Measurements from ENCODE around the gene LAIR1.
A peak's percentile ranks its signal among the peaks of the same experiment; 100 is the strongest.
"Not testable (repeated sequence)": the region's sequence is repeated elsewhere in the genome, so short reads cannot be mapped to it uniquely, and the experiment has no call there.

The LAIR1 gene

DNA sequence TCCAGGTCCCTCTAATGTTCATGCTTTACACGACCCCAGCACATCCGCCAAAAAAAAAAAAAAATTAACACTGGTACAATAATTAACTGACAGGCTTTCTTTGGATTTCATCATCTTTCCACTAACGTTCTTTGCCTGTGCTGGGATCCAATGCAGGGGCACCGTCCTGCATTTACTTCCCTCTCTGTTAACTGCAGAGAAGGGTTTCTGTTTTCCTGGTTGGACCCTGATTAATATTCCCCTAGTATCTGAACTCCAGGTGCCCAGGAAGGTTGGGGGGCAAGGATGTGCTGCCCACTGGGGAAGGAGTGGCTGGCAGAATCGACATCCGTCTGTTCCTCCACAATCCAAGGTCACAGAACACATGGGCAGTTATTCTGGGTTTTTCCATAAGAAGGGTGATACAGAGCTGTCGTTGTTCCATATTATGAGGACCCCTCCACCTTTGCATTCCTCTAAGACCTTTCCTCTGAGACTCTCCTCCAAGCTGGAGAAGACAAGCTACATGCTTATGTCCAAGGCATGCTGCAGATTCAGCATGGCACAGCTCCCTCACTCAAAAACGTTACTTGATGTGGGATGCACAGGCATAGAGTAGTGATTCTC lies 4.5 kb upstream of the LAIR1 start:
- in situ Hi-C loops (cut with MboI; ENCODE audit: low sequenced_read_pairs, unreplicated experiment), result no loop called here
- TF ChIP-seq, protein P1, sequence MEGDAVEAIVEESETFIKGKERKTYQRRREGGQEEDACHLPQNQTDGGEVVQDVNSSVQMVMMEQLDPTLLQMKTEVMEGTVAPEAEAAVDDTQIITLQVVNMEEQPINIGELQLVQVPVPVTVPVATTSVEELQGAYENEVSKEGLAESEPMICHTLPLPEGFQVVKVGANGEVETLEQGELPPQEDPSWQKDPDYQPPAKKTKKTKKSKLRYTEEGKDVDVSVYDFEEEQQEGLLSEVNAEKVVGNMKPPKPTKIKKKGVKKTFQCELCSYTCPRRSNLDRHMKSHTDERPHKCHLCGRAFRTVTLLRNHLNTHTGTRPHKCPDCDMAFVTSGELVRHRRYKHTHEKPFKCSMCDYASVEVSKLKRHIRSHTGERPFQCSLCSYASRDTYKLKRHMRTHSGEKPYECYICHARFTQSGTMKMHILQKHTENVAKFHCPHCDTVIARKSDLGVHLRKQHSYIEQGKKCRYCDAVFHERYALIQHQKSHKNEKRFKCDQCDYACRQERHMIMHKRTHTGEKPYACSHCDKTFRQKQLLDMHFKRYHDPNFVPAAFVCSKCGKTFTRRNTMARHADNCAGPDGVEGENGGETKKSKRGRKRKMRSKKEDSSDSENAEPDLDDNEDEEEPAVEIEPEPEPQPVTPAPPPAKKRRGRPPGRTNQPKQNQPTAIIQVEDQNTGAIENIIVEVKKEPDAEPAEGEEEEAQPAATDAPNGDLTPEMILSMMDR (IDR thresholded peaks at IDR 0.05; ENCODE audit: borderline replicate concordance, control extremely low read depth, extremely low read depth, insufficient read depth, missing control alignments), result no peak
- DNase-seq (ENCODE audit: low spot score), result no peak

DNA sequence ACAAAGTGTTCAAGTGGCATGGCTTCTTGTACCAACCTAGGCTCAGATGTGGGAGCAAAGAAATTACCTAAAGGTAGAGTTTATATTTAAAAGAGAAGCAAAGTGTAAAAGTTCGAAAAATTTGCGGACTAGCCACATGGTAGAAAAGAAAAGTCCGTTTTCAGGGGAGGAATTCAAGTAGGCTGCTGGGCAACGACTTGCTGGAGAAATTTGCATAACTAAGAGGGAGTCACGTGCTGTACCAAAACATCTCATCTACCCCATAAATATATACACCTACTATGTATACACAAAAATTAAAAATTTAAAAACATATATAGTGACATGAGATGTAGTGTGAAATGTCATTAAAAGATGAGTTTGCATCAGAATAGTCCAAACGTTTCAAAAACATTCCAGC lies 2.1 kb upstream of the LAIR1 start:
- in situ Hi-C loops (cut with MboI; ENCODE audit: low sequenced_read_pairs, unreplicated experiment), result no loop called here
- DNase-seq (ENCODE audit: low spot score), result no peak

DNA sequence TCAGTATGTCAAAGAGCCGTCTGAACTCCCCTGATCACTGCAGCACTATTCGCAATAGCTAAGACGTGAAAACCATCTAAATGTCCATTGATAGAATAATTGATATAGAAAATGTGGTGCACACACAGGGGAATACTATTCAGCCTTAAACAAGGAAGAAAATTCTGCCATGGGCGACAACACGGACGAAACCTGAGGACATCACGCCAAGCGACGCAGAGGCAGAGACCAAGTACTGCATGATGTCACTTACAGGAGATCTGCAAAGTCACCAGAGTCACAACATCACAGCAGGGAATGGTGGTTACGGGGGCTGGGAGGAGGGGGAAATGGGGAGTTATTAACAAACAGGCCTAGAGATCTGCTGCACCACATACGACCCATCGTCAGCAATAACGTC lies 1.1 kb upstream of the LAIR1 start:
- in situ Hi-C loops (cut with MboI; ENCODE audit: low sequenced_read_pairs, unreplicated experiment); DNase-seq (ENCODE audit: low spot score): not testable (repeated sequence)

More for the DNA sequence above, 2.1 kb upstream of the LAIR1 start:
- TF ChIP-seq, protein P1 (IDR thresholded peaks at IDR 0.05; ENCODE audit: borderline replicate concordance, control extremely low read depth, extremely low read depth, insufficient read depth, missing control alignments), result no peak

DNA sequence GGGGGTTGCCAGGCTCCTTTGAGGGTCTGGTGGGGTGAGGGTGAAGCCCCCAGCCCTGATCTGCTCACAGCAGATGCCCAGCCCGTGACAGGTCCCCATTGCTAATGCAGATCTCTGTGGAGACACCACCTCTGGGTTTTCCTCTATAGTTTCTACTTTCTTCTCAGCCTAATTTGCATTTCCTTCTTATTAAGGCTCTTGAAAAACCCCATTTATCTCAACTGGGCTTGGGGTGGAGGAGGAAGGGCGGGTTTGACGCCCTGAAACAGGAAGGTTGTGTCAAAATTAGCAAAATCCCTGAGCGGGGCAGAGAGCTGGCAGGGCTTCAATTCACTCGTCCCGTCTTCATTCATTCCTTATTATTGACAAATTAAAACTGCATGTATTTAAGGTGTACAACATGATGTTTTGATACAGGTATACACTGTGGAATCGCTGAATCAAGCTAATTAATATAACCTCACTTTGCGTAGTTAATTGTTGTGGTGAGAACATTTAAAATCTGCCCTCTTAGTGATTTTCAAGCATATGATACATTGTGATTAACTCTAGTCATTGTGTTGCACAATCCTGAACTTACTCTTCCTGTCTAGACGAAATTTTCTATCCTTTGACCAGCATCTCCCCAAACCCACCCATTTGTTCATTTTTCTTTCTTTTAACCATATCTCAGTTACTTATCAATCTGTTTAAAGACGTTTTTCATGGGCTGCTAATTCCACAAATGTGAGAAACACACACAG lies 2.9 kb downstream of the LAIR1 start:
- DNase-seq (ENCODE audit: low spot score); in situ Hi-C loops (cut with MboI; ENCODE audit: low sequenced_read_pairs, unreplicated experiment): not testable (repeated sequence)

DNA sequence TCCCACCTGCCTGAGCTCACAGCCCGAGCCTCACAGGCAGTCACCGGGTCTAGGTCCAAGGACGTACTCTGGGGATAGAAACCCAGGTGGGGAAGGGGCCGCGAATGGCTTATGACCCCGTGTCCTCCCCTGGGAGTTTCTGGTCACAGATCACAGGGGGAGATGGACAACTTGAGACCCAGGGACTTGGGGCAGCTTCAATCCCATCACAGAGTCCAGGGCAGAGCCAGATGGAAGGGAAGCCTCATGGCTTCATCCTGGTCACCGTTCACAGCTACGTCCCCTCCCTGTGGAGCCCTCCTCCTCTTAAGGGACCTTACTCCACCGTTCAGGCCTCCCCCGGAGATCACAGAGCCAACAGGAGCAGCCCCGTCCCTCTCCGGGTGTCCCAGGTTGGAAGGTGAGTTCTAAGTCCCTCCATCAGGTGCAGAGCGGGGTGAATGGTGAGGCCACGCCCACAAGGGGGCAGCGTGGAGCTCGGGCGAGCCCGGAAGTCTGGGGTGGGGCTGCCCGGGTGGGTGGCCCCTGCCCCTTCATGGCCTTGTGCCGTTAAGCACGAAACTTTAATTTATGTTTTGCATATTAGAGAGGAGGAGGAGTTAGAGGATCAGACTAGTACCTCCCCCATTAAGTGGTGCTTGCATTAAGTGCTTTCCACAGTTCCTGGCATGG lies 5.4 kb downstream of the LAIR1 start:
- in situ Hi-C loops (cut with MboI; ENCODE audit: low sequenced_read_pairs, unreplicated experiment); DNase-seq (ENCODE audit: low spot score): not testable (repeated sequence)
- TF ChIP-seq, protein P1 (IDR thresholded peaks at IDR 0.05; ENCODE audit: borderline replicate concordance, control extremely low read depth, extremely low read depth, insufficient read depth, missing control alignments), result peak; percentile 37

DNA sequence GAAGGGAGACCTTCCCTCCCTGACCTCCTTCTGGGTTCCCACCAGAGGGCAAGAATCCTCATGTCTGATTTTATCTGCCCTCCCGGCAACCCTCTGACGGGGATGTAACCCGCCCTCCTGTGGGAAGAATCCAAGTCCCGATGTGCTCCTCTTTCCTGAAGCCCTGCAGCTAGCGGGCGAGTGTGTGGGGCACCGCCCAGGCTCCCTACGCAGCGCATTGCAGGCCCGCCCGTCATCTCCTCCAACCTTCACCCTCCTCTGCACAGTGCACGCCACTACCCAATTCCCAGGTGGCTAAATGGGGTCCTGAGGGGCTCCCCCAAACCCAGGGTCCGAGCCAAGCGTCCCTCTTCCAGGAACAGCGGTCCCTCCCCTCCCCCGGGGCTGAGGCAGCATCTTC lies 7.3 kb downstream of the LAIR1 start:
- DNase-seq (ENCODE audit: low spot score), result no peak
- TF ChIP-seq, protein P1 (IDR thresholded peaks at IDR 0.05; ENCODE audit: borderline replicate concordance, control extremely low read depth, extremely low read depth, insufficient read depth, missing control alignments), result no peak
- in situ Hi-C loops (cut with MboI; ENCODE audit: low sequenced_read_pairs, unreplicated experiment), result no loop called here

DNA sequence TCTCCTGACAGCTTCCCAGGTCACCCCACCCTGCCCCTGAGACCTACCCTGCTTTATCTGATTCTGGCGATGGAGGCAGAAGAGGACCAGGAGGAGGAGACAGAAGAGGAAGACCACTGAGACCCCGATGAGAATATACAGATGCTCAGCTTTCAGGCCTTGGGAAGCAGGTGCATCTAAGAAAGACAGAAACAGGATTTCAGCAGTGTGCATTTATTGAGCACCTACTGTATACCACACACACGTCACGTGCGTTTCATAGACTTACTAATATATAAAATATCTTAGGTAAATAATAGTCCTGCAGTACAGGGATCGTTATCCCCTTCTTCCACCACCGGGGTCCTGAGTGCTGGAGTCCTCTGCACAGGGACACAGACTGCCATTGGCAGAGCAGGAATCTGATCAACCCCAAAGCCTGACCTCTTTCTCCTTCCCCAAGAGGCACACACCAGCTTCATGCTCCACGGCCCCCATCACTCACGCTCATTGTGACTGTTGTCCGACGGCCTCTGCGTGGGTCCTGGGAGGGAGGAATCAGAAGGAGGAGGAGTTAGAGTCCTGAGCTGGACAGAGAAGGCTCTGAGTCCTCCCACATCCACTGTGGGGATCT lies 8.2 kb downstream of the LAIR1 start:
- in situ Hi-C loops (cut with MboI; ENCODE audit: low sequenced_read_pairs, unreplicated experiment), result no loop called here
- TF ChIP-seq, protein P1 (IDR thresholded peaks at IDR 0.05; ENCODE audit: borderline replicate concordance, control extremely low read depth, extremely low read depth, insufficient read depth, missing control alignments), result no peak
- no peak for DNase-seq (ENCODE audit: low spot score)
